Measurements from ENCODE around the gene LILRA6.
"Not testable (repeated sequence)": the region's sequence is repeated elsewhere in the genome, so short reads cannot be mapped to it uniquely, and the experiment has no call there.

- not testable (repeated sequence) for TF ChIP-seq POLR2AphosphoS5, CTCF (IDR thresholded peaks at IDR 0.05)
Measured at GRCh38 chr19:54286283-54286682, 43.7 kb upstream of the LILRA6 start.
